Kidney capillary endothelial cell (primary cell): ENCODE results near the gene EPB41L1.

Experiments used
- DNase-seq: peaks from one replicate; pipeline ENCODE4 v3.0.0-alpha.2; 2018; ENCODE audit warnings: low spot score

The EPB41L1 gene

DNA sequence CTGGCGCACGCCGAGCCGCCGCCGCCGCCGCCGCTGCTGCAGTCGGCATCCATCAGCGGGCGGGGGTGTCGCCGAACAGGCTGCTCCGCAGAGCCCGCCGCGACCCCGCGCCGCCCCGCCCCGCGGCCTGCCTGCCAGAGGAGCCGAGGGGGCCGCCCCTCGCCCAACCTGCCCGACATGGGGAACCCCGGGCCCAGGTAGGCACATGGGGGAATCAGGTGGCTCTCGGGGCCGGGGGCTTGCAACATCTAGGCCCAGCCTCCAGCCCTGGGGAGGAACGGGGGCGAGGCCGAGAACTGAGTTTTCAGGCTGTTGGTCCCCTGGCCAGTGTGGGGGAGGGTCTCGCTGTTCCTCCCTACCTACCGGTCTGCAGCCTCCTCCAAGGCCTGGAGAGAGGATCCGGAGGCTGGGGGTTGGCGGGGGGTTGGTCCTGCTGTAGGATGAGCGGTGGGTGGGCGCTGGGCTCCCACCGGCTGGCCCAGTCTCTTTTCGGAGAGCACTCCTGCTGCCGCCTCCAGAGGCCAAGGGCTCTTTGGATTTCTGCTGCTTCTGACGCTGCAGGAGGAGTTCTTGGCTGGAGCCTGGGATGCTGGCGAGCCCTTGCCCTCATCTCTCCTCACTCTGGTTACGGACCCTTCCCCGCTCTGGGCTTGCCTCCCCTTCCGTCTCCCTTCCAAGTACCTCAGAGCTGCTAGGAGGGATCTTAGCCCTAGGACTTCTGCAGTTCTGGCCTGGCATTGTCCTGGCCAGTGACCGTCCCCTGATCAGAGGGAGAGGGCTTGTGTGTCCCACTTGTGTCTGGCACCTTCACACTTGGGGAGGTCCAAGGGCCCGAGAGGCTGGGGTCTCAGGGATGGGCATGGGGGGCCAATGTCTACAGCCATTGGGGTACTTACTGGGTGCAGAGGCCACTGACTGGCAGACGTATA lies at the start of gene EPB41L1:
Gene EPB41L1 (plus strand): TSS at position 41 of the 929 bp plus-strand sequence. CDS start 19,038 bp downstream, outside the sequence.
- no peak for DNase-seq

DNA sequence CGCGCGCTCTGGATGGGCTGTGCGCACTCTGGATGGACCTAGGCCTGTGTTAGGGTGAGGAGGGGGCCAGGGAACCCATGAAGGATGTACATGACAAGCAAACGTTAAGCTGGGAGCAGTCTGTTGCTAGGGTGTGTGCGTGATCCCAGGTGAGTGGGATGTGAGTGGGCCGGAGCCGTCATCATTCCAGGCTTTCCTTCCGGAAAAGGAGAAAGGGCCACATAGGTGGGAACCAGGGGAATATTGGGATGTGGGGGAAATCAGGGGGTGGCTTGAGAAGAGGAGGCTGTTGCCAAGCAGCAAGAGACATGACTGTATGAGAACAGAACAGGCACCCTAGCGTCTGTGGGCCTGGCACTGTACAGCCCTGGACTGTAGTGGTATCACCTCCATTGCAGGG lies 49.7 kb upstream of the EPB41L1 start:
- no peak for DNase-seq

DNA sequence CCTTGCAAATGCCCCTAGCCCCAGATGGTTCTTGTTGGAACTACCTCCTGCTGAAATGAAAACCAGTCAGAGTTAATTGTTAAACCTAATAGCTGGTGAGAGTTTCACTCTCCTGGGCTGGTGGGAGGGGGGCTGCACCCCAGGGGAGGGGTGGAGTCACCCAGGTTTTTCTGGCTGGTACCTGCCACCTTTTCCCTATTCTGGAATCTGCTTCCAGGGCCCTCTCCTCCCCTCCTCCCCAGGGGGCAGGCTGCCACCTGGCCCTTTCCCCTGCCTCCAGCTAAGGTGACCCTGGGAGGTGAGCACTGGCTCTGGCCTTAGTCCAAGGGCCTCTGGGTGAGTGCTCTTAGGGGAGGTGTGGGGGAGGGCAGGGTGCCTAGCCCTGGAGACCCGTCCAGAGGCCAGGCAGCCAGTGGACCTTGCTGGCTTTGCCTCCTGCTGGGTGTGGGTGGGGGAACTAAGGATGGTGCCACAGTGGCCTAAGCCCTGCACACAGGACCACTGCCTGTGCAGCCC lies 48.8 kb upstream of the EPB41L1 start:
- no peak for DNase-seq

DNA sequence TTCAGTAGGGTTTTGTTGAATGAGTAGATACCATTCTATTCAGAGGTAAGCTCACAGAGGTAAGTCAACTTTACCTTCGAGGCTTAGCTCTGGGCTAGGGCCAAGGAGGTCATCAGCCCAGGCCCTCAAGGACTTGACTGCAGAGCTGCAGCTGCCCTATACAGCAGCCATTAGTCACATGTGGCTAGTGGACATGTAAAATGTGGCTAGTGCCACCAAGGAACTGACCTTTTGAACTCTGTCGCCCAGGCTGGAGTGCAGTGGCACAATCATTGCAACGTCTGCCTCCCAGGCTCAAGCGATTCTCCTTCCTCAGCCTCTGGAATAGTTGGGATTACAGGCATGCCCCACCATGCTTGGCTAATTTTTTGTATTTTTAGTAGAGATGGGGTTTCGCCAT lies 47.9 kb upstream of the EPB41L1 start:
- DNase-seq, result no peak

DNA sequence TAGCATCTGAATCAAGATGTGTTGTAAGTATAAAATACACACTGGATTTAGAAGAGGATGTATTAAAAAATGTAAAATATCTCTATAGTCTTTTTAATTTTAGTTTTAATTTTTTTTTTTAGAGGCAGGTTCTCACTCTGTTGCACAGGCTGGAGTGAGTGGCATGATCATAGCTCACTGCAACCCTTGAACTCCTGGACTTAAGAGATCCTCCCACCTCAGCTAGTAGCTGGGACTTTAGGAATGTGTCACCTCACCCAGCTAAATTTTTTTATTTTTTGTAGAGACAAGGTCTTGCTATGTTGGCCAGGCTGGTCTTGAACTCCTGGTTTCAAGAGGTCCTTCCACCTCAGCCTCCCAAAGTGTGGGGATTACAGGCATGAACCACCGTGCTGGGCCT lies 46.7 kb upstream of the EPB41L1 start:
- no peak for DNase-seq

DNA sequence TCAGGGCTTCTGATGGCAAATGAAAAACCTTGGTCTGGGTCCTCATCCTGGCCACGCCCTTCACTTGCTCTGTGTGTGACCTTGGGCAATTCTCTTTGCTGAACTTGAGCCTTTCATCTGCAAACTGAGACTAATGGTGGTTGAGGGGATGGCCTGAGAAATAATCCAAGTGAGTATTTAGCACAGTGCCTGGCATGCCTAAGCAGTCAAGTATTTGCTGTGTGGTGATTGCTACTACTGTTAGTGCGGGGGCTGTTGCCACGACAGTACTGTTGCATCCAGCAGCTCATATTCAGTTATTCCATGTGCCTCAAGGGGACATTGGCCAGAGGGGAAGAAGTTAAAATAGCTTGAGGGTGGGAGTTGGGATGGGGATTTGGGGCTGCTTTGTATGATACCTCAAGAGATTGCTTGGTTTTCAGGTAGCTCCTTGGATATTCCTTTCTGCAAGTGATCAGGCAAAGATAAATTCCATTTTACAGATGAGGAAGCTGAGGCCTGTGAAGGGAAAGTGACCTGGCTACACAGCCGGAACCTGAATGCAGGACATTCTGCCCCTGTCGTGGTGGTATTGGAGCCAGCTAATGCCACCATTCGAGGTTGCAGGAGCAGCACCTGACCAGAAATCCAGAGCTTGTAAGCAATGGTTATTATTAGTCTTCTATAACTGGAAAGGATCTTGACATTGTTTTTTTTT lies 45.1 kb upstream of the EPB41L1 start:
- no peak for DNase-seq

DNA sequence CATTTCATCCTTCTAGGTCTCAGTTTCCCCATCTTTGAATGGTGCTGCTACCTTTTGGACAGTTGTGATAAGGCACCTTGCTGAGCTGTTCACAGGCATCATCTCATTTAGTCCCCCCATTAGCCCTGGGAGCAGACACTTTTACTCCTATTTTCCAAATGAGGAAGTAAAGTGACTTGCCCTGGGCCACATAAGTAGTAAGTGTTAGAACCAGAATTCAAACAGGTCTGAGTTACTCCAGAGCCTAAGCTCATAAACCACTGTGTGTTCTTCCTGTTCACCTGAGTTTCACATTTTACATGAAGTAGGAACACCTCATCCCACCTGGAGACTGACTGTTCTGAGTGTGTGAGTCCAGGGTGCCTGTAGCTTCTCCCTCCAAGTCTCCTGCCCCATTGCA lies 43.5 kb upstream of the EPB41L1 start:
- DNase-seq, result no peak

DNA sequence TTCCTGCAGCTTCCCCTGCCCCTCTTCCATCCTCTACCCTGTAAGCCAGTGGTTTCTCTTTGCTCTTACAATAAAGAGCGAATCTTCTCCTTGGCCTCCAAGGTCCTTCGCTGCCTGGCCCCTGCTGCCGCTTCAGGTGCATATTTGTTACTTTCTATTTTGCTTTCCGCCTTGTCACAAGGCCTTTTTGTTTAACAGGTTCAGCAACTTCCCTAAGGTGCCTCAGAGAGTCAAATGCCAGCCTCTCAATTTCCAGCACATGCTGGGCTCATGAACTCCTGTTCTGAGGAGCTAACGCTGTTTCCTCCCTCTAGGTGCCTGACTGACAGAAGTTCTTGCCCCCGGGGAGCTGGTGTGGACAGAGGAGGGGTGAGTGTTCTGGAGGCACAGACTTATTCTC lies 42.4 kb upstream of the EPB41L1 start:
- DNase-seq, result no peak

DNA sequence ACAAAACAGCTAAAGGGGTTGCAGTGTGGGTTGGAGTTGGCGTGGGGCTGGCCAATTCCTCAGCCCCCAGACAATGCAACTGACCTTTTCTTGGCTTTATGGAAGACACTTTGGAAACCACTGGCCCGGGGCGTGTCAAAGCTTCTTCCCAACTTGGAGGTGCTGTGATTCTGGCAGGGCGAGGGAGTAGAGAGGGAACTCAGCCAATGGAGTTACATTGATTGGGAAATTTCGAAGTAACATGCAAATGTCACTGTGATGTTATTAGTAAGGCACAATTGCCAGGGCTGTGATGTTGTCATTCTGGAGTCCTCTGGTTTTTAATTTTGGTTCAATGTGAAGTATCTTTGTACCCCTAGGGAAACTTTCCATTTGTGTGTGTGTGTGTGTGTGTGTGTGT lies 41.5 kb upstream of the EPB41L1 start:
- DNase-seq, result no peak

DNA sequence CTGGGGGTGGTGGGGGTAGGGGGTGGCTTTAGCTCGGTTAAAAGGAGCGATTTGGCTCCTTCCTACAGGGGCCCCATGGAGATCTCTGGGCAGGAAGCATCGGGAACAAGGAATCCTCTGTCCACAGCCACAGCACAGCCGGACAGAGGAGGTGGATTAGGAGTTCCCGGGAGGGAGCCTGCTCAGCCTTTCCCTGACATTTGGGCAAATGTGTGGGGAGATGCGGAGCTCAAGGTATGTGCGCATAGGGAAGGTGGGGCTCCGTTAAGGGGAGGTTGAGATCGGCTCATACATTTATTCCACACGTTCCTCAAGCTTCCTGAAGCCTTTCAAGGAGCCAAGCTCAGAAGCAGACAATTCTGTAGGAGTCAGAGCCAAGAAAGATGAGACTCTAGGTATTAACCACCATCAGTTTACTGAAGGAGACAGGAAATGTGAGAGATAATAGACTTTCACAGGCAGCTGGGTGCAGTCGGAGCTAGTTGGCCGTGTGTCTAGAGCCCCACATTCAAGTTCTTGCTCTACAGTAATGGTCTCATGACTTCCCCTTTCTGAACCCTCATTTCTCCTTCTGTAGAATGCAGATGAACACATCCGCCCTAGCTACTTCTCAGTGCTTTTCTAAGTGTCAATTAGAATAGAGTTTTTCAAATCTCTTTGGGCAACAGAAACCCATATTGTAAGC lies 40.8 kb upstream of the EPB41L1 start:
- no peak for DNase-seq

DNA sequence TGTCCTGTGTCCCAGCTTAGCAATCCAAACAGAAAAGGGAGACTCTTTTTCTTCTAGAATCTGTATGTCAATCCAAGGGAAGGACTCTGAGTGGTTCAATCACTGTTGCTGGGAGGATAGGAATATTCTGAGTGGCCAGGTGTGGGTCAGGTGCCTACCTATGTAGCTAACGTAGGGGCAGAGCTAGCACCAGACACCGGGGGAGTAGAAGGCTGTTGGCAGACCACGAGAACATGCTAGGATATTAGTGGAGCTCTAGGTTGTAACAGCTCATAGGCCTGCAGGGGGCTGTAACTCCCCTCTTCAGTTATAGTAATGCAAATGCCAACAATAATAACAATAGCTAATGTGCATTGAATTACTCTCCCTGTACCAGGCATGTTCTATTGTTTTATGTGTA lies 39.8 kb upstream of the EPB41L1 start:
- DNase-seq, result no peak

DNA sequence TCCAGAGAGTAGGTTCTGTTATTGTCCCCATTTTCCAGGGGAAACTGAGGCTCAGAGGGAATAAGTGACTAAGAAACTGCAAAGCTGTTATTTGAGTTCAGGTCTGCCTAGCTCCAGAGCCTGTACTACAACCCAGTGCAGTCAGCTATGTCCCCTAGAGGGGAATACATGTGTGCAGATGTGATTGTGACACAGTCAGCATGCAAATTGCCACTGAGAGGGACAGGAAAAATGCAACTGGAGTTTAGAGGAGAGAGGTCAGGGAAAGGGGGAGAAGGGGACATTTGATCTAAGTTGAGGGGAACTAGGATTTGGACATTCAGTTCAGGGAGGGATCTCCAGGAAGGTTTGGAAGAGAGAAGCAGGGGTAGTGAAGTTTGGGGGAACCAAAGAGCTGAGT lies 38.6 kb upstream of the EPB41L1 start:
- DNase-seq, result no peak

DNA sequence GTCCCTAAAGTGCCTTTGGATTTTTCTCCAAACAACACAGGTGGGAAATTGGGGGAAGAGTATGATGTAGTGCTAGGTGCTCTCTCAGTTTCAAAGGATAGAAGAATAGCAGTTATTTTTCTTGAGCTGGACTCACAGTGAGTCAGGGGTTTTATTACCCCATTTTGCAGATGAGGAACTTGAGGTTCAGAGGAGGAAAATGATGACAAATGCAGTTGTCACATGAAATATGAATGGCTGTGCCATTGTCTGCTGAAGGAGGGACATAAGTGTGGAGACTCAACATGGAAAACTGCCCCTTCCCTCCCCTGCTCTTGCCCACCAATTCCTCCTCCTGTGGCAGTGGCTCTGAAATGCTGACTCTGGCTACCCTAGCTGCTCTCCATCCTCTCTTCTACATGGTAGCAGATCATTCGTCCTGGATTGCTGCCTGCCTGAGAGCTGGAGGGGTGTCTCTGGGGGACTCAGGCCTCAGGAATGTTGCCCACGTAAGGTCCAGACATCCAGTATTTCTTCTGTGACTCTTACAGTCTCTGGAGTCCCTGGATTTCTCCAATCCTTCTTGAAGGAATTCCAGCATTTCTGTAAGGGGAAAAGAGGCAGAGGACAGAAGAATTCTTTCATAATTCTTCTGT lies 37.6 kb upstream of the EPB41L1 start:
- DNase-seq, result no peak

DNA sequence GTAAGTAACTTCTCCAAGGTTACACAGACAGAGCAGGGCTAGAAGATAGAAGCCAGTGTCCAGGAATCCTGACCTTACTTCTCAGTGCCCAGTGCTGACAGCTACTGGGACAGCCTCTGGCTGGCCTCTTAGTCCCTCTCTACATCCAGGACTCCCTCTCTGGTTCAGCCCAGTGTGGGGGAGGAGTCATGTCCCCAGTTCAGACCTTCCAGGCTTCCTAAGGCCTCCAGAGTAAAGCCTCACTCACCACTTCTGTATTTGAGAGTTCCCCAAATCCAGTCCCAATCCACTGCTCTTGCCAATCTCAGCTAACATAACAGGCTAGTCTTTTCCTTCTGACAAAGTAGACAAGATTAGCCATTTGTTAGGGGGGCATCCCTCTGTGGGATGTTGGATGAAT lies 36.9 kb upstream of the EPB41L1 start:
- no peak for DNase-seq

DNA sequence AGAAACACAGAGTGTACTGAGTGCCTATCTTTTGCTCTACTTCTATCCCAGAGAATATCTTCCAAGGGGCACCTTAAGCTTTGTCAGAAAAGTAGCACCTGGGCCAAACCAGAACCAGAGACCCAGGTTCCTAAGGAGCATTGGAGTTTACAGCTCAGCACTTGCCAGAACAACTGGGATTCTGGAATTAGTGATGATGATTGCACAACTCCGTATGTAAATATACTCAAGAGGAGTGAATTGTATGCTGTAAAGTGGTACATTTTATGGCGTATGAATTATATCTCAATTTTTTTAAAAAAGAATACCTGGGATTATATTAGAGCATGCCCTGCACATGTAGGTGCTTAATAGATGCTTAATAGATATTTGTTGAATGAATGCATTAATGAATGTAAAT lies 36.2 kb upstream of the EPB41L1 start:
- DNase-seq, result no peak

DNA sequence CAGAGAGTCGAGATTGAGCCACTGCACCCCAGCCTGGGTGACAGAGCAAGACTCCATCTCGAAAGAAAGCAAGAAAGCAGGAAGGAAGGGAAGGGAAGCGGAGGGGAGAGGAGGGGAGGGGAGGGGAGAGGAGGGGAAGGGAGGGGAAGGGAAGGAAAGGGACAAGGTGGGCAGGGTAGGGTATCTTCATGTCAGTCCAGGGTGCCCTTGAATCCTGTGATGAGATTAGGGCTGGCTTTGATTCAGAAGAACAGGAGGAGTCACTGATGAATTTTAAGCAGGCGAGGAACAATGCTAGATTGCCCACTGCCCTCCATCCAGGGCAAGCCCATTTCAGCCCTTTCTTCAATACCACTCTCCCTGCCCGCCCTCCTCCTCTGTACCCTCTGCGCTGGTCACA lies 35.0 kb upstream of the EPB41L1 start:
- DNase-seq, result no peak

DNA sequence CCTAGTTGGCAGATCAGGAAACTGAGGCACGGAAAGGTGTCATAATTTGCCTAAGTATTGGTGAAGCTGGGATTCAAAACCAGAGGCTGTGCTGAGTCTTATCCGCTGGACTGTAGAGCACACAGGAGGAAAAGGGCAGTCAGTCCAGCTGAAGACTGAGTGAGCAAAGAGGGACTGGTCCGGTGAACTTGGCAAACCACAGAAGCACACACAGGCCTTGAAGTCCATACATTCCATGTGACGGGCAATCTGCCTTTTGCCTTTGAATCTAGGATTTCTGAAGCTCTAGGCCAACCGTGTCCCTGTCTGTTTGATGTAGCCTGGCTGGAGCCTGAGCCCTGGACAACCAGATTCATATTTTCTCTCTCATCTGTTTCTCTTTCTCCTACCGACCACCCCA lies 34.3 kb upstream of the EPB41L1 start:
- DNase-seq, result no peak

DNA sequence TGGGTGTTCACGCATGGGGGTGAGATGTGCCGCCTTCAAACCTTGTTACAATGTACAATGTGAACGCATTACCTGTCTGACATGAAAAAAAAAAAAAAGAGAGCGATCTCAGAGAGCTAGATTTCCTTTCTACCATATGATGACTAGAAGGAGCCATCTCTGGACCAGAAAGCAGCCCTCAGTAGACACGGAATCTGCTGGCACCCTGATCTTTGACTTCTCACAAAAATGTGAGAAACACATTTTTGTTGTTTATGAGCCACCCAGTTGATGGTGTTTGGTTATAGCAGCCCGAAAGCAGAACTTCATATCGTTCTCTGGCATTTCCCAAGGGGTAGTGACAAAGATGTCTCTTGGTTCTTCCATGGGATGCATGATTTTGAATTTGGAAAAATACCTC lies 33.5 kb upstream of the EPB41L1 start:
- no peak for DNase-seq

DNA sequence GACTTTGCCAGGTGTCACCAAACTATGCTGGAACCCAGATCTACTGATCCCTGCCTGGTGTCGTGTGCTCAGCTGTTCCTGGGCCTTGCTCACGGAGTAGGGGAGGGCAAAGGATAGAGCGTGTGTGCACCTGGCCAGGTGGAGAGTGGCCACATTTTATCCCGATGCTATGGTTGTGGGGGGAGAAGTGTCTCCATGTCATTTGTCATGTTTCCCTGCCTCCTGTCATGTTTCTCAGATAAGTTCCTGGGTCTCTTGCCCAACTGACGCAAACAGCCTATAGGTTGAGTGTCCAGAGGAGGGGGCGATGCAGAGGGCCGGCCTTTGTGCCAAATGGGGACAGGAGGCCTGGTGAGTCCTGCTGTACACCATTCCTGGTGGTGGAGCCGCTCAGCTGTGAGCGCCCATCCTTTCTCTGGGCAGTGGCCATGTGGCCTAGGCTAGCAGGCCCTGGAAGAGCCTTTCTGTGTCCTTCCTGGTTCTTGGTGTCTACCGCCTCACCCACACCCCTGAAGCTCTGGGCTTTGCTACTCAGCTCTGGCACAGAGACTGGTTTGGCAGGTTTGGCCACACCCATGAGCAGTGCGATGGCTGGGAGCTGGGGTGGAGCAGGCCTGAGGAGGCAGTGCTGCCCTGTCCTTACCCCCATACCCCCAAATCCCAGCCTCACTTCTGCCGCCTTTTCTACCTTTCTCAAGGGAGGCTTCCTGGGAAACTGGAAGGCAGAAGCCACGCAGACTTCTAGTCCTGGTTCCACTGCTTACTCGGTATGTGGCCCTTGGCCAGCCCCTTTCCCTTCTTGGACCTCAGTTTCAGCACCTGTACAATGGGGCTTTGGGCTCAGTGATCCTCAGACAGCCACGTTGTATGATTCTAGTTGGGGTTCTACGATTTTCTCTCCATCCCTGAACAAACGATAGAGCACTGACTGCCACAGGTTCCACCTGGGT lies 32.3 kb upstream of the EPB41L1 start:
- DNase-seq, result no peak

DNA sequence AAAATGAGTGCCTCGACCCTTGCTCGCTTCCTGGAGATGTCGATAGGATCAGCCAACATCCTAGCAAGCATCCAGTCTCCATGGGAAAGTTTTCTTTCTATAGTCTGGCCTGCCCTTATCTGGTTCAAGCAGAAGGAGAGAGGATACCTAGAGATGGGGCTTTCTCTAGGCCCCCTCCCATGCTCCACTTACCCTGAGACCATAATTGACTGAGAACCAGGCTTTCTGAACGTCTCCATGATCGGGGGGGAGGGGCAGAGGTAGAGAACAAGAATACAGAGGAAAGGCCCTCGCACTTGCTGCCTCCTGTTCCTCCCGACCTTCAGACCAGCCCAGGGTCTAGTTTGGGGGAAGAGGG lies 31.6 kb upstream of the EPB41L1 start:
- DNase-seq, result no peak

DNA sequence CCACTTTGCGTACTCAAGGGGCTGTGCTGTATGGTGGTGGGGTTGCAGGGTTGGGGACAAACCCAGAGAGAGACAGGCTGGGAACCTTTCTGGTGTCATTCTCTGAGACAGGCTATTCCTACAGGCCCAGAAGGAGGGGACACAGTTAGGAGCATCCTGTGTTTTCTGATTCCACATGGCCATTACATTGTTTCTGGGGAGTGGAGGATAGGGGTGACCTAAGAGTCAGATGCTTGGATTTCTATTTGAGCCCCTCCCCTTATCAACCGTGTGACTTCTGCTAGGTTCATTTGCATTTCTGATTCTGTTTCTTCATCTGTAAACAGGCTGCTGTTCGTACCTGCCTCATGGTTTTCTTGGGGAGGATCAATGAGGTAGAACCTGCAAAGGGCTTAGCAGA lies 29.4 kb upstream of the EPB41L1 start:
- no peak for DNase-seq
